Measurements from ENCODE around the gene HPSE2. TPM values are rescaled to one million over a fixed set of nuclear protein-coding genes. Genes with fewer than 3 reads are reported as not detected.

Gene HPSE2
- total and polyA plus RNA-seq, 8 donors: 0.04 to 1.1 (median 0.05) TPM; not detected in 5

DNA sequence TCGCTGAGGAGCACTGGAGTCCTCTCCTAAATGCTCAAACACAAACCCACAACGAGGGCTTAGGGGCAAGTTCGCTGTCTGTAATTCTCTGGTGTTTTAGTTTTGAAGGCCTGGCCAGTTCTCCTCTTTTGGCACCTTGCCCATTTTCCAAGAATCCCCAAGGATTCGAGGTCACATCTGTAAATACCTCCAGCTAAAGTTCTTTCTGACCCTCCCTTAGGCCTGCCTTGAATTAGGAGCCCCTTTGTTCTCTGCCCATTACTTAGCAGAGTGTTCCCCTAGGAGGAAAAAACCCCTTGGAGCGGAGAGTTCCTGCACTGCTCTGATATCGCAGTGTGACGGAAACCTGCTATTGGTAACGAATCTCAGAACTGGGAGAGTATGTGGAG is 819.9 kb downstream of the HPSE2 start:
- intact Hi-C loops (cut with DNase I): no loop called here
- no peak for FAIRE-seq
- H3K27ac ChIP-seq: peak overlapping the region in 2 of 4 donors; percentile 67 to 71

DNA sequence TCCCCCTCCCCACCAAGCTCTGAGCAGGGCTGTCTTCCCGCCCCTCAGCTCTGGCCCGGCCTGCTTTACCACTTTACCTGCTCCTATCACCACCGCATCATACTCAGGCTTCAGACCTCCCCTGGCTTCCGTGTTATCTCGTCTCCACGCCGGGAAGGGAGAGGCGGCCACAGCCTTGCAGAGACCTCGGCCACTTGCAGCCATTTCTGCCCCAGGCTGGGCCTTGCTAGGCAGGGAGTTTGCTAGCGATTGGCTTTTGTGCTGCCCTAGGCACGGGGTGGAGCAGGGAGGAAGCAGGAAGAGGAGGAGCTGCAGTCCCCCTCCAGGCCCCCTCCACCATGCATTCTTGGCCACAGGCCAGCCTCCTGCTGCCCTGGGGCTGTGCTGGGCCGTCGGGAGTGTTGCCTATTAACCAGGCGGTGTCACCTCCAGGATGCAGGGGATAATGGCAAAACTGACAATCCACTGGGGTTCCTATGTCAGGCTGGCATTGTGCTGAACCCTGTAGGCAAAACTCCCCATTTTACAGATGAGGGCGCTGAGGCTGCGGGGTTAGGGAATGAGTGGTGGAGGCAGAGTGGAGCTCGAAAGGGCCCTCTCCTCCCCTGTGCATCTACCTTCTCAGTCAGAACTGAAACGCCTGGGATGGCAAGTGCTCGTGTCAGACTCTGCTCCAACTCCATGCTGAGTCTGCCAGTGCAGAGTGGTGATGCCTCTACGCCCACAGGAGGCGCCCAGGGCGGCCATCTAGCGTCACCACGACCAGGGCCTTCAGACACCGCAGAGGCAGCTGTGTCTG is 820.5 kb downstream of the HPSE2 start, which contains the start of gene PYROXD2:
PYROXD2 (minus strand) TSS at position 251 of the 799 bp plus-strand sequence; CDS start at position 204, 47 bp downstream.
- Histone ChIP-seq H3K9me3 (no peaks in the 10 kb centered on the region), H3K4me1 (peaks cover 0 to 6% (median 0%) of the 10 kb centered on the region in 3 donors), H3K36me3 (peaks cover 0 to 33% (median 0%) of the 10 kb centered on the region in 3 donors), H3K27ac (peak within 1 kb of the TSS; percentile 24 to 71 (median 61)), H3K27me3 (no peaks in the 10 kb centered on the region), H3K4me3 (peak within 1 kb of the TSS; percentile 12 to 45 (median 38))
- peak; percentile 92 to 98 (median 94) for ATAC-seq
- 43 to 46% methylated on average over 24 to 25 of the region's 25 CpGs for WGBS, 2 donors
- no peak for TF ChIP-seq CTCF (IDR thresholded peaks at IDR 0.05)
- intact Hi-C loops (cut with DNase I): no loop called here
- FAIRE-seq: peak; percentile 63
- DNase-seq: peak; percentile 81 to 94 (median 88)

More for the DNA sequence above, 819.9 kb downstream of the HPSE2 start:
- Histone ChIP-seq H3K9me3 (no peaks in the 10 kb centered on the region), H3K4me1 (peaks cover 0 to 6% (median 0%) of the 10 kb centered on the region in 3 donors), H3K36me3 (peaks cover 0 to 33% (median 0%) of the 10 kb centered on the region in 3 donors), H3K27me3 (no peaks in the 10 kb centered on the region), H3K4me3 (no peak overlapping the region)
- no peak for TF ChIP-seq CTCF (IDR thresholded peaks at IDR 0.05)
- DNase-seq (no peak), ATAC-seq (peak in 1 of 4 donors; percentile 2)
- 67 to 70% methylated on average over 8 of the region's 8 CpGs for WGBS, 2 donors

GRCh38 chr10:98414578-98414931 is 821.1 kb downstream of the HPSE2 start:
- intact Hi-C loops (cut with DNase I): no loop called here
- FAIRE-seq (no peak), ATAC-seq (no peak), DNase-seq (peak in 1 of 6 donors; percentile 35)
- TF ChIP-seq CTCF (IDR thresholded peaks at IDR 0.05): no peak
- H3K27ac ChIP-seq: peak overlapping the region; percentile 24 to 71 (median 61)
- 58 to 61% methylated on average over 3 of the region's 3 CpGs for WGBS, 2 donors
- peak overlapping the region; percentile 12 to 45 (median 38) for H3K4me3 ChIP-seq
- peaks cover 0 to 6% (median 0%) of the 10 kb centered on the region in 3 donors for H3K4me1 ChIP-seq
- peaks cover 0 to 30% (median 0%) of the 10 kb centered on the region in 3 donors for H3K36me3 ChIP-seq
- H3K9me3 ChIP-seq: no peaks in the 10 kb centered on the region
- H3K27me3 ChIP-seq: no peaks in the 10 kb centered on the region

DNA sequence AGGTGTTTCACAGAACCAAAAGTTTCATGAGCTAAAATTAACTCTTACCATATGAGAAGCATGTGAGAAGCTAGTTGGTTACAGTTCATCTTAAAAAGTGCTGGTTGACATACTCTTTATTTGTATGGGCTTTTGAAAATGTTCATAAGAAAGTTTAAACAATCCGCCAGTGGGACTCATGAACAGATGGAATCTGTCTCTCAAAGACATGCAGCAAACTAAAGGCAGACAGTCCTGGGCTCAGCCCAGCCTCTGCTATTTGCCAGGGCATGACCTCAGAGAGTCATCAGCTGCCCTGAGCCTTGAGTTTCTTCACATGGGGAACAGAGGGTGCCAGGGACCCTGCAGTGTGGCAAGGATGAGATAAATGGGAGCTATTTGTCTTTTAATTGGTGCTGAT is 823.9 kb downstream of the HPSE2 start:
- H3K9me3 ChIP-seq: no peaks in the 10 kb centered on the region
- FAIRE-seq (no peak), DNase-seq (no peak), ATAC-seq (no peak)
- peaks cover 0 to 6% (median 0%) of the 10 kb centered on the region in 3 donors for H3K4me1 ChIP-seq
- intact Hi-C loops (cut with DNase I): no loop called here
- no peak overlapping the region for H3K4me3 ChIP-seq
- H3K27me3 ChIP-seq: no peaks in the 10 kb centered on the region
- peaks cover 0 to 4% (median 0%) of the 10 kb centered on the region in 3 donors for H3K36me3 ChIP-seq
- WGBS, 2 donors: 77 to 79% methylated on average over 1 of the region's 1 CpG
- no peak for TF ChIP-seq CTCF (IDR thresholded peaks at IDR 0.05)
- no peak overlapping the region for H3K27ac ChIP-seq

GRCh38 chr10:98411166-98411565 is 824.5 kb downstream of the HPSE2 start:
- H3K27ac ChIP-seq: no peak overlapping the region

More at GRCh38 chr10:98411166-98411565, 824.5 kb downstream of the HPSE2 start:
- no peak for TF ChIP-seq CTCF (IDR thresholded peaks at IDR 0.05)
- FAIRE-seq: no peak
- no peak for DNase-seq
- Histone ChIP-seq H3K4me1 (peaks cover 0 to 6% (median 0%) of the 10 kb centered on the region in 3 donors), H3K4me3 (no peak overlapping the region), H3K9me3 (no peaks in the 10 kb centered on the region), H3K36me3 (no peaks in the 10 kb centered on the region), H3K27me3 (no peaks in the 10 kb centered on the region)
- intact Hi-C loops (cut with DNase I): no loop called here
- 84 to 94% methylated on average over 11 of the region's 11 CpGs for WGBS, 2 donors
- no peak for ATAC-seq

Data from pancreas (tissue), 10 donors.